Right ventricle myocardium superior (tissue), 1 donor: ENCODE results near the gene FAF1. TPM values are rescaled to one million over a fixed set of nuclear protein-coding genes. Genes with fewer than 3 reads are reported as not detected.

Experiments
- ATAC-seq: fragments of 200-7000 bp; cut with Tn5 transposase; one replicate; pipeline ENCODE4 v1.9.1; 2020; ENCODE audit warnings: mild to moderate bottlenecking; ENCODE audit not compliant: poor library complexity
- DNase-seq: peaks from one replicate; pipeline ENCODE4 v3.0.0-alpha.2; 2020
- intact Hi-C: fragments of 100-400 bp; cut with DNase I; formaldehyde crosslinking; loops from one replicate; pipeline ENCODE4 v1.11.2; 2022
- total RNA-seq: library from RNA; stranded (reverse); fragmentation: NEBNext Ultra II Directional; extraction: Animal tissue kit (Norgen Biotek cat#: 25700); gene quantifications from one replicate; pipeline ENCODE4 v1.2.1, GENCODE V29; 2021
- donor health status: DM: no; HTN: yes; CAD: no; lungs with severe emphysema.

Gene FAF1
- total RNA-seq, 1 donor from 2014 or later = 88.1 TPM

GRCh38 chr1:50422946-50423669, 537.0 kb downstream of the FAF1 start, which contains the start of gene DMRTA2:
DMRTA2 (minus strand) TSS chr1:50423443; CDS start chr1:50421536, 1,907 bp downstream.
- no peak for DNase-seq
- ATAC-seq = peak; percentile 48
- intact Hi-C loops = no loop called here

GRCh38 chr1:50422675-50422945, 537.5 kb downstream of the FAF1 start:
- intact Hi-C loops = no loop called here
- DNase-seq (no peak), ATAC-seq (no peak)

DNA sequence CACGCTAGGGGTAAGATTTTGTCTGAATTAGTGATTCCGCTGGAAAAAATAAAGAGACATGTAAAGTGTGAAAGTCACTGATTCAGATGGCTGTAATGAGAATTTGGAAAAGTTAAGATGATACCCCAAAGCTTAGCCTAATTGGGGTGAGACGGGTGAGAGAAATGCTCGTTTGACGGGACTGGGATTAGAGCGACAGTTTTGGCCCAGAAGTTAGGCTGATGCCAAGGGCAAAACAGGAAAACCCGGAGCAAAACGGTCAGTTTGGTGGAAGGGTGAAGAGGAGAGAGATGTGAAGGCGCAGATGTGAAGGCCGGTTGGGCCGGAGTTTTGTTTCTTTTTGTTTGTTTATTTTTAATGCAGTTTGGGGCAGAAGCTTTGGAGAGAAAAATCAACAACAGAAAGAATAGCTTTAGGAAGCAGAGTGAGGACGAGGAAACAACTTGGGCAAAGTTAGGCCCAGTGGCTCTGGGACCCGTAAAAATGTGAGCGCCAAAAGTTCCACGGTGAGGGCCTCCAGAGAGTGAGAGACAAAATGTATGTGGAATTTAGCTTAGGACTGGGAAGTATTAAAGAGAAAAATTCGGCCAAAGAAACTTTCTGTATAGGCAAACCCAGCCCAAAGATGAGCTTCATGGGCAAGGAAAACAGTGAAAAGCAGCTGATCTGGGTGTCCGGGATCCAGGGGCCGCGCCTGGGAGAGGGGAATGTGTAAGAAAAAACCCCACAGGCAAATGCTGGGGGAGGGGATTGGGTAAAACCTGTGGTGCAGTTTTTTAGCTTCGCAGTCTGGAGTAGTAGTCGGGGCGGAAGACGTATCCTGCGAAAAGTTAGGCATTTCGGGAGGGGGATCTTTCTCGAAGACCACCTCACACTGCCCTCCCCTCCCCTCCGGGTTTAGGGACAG, 538.0 kb downstream of the FAF1 start:
- intact Hi-C loops = no loop called here
- no peak for ATAC-seq

GRCh38 chr1:50421366-50421748, 538.7 kb downstream of the FAF1 start:
- no peak for ATAC-seq
- intact Hi-C loops = no loop called here
- DNase-seq = no peak

More for the DNA sequence above, 538.0 kb downstream of the FAF1 start:
- DNase-seq = no peak

- intact Hi-C loops = no loop called here
- ATAC-seq = no peak
- no peak for DNase-seq
Measured at GRCh38 chr1:50420689-50421365, 539.2 kb downstream of the FAF1 start.

DNA sequence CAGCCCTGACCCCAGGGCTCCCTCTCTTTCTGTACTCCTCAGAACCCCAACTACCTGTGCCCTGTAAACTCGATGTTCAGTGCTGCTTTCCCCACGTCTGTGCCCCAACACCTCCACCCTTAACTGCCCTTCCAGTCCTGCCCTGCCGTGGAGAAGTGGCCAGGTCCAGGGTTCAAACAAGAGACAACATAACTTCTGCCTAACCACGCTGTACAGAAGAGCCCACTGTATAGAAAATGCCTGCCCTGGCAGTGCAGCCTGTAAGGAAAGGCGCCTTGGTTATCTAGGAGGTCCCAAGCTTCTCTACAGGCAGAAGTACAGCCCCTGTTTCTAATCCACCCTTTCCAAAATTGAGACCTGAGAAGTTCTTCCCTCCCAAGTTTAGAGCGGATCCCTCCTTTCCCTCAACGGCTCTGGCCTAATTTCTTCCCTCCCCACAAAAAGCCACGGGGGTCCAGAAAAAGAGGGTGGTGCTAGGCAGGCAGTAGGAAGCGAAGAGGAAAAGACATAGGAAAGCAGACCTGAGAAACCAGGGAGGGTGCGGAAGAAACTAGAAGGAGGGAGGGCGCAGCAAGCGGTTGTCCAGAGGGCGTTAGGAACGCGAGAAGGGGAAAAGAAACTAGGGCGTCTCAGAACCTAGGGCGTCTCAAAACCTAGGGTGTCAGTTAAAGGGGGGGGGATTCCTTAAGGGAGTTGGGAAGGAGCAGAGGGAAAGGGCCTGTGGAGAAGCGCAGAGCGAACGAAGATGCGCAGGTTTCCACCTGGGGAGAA, 540.0 kb downstream of the FAF1 start:
- ATAC-seq = no peak
- DNase-seq = no peak
- intact Hi-C loops = no loop called here

DNA sequence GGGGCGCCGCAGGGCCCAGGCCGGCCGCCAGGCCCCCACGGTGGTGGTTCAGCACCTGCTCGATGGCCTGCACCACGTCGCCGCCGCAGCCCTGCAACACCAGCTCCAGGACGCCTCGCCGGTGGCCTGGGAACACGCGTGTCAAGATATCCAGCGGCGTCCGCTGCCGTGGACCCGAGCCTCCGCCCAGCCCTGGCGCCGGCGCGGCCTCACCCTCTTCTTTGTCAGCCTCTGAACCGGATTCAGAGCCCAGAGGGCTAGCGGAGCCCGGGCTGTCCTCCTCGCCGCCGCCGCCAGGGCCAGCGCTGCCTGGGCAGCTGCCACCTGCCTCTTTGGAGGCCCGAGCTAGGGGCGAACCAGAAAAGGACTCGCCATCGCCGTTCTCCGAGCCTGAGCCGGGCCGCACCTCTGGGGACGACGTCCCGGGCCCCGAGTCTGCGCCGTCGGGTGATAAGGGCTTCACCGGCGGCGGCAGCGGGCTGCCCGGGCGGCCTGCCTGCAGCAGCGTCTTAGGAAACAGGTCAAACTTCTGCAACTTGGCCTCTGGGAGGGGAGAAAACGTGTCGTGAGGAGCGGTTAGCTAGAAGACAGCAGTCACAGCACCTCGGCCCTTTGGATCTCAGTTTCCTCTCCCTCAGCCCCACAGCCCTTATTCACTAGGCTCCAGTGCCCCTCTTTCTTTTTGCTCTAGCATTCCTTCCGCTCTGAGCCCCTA, 540.7 kb downstream of the FAF1 start:
- no peak for DNase-seq
- intact Hi-C loops = no loop called here
- ATAC-seq = no peak

GRCh38 chr1:50418600-50419109, 541.4 kb downstream of the FAF1 start:
- DNase-seq = no peak
- peak; percentile 25 for ATAC-seq
- intact Hi-C loops = no loop called here

DNA sequence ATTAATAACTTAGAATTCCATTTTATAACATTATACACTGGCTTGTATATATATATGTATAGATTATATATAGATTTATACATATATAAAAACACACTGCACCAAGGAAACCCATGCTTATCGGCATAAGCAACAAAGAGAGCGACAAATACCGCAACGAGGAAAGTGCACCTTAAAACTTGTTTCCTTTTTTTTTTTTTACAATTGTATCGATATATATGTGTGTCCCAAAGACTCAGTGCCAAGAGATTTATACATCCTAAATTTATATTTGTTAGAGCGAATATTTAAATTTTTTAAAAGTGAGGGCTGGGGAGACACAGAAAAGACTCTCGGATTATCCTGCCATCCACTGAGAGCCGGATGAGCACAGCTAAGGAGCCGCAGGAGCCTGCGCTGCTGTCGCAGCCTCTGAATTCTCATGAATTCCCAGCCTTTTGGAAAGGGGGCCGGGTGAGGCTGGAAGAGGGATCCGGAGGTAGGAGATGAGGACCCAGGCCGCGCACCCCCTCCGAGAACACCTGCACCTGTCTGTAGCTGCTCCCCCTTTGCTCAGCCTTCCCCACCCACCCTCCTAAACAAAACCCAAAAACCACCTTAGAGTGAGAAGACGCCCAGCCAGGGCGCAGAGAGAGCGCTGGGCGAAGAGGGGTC, 542.0 kb downstream of the FAF1 start:
- DNase-seq (no peak), ATAC-seq (no peak)
- intact Hi-C loops = no loop called here

- intact Hi-C loops = no loop called here
- DNase-seq (no peak), ATAC-seq (no peak)
Measured at GRCh38 chr1:50417507-50417906, 542.6 kb downstream of the FAF1 start.

DNA sequence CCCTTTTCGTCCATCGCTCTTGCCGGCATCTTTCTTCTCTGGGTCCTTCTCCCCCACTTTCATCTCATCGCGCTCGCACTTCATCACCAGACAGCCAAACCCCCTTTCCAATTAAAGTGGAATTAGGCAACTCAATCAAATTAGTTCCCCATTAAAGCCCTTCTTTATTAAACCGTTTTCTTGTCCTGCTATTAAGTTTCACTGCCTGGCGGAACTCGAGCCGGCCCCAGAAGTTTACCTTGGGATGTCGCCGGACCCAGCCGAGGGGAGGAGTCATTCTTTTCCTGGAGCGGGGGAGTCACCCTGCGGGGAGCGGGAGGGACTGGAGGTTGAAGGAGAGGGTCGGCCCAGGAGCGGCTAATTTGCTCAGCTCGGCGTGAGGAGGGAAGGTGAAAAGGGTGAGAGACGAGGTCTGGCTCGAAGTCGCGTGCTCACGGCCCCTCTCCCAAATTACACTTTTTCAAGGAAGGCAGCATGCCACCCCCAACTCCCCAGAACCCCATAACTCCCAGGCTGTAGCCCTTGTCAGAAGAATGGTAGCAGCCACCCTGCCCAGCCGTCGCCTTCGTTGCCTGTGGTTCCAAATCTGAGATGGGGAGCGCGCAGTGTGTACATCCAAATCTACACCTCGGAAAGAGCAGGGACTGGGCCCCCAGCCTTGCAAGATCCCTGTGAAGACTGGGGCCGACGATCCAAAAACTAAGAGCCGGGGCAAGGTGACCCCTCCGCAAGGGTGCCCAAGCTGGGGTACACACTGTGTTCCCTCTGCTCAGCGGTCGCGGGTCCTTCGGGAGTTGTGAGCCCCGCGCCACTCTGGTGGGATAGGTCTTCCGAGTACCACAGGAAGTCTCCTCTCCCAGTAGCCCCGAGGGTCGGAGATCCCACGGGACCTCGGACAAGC, 543.3 kb downstream of the FAF1 start:
- intact Hi-C loops = no loop called here
- no peak for DNase-seq
- ATAC-seq = no peak

GRCh38 chr1:50416150-50416527, 543.9 kb downstream of the FAF1 start:
- ATAC-seq (no peak), DNase-seq (no peak)
- intact Hi-C loops = no loop called here

GRCh38 chr1:50415235-50416149, 544.6 kb downstream of the FAF1 start:
- intact Hi-C loops = no loop called here
- ATAC-seq (no peak), DNase-seq (no peak)

DNA sequence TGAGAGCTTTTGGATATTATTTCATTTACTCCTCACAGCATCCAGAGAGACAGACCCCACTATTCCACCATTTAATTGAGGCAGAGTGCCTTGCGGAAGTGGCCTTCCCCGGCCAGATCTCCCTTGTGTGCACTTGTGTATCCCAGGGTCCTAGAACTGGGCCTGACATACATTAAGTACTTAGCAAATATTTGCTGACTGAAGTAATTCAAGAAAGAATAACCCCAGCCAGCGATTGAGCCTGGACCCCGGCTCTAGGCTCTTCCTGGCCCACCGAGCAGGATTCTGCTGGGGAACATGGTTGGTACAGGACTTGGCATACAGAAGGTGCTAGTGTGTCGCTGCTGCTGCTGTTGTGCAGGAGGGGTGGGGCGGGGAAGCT, 545.2 kb downstream of the FAF1 start:
- DNase-seq (no peak), ATAC-seq (no peak)
- intact Hi-C loops = no loop called here

GRCh38 chr1:50412813-50413476, 547.1 kb downstream of the FAF1 start:
- DNase-seq (no peak), ATAC-seq (no peak)
- intact Hi-C loops = no loop called here
